Natural killer cell (primary cell): ENCODE results near the gene HAUS1. TPM values are rescaled to one million over a fixed set of nuclear protein-coding genes. Genes with fewer than 3 reads are reported as not detected.

ENCODE experiments used
- ATAC-seq, 3 donors: fragments of 150-1000 bp in 2 of 3; fragments of 200-7000 bp in 1 of 3; cut with Tn5 transposase; 1 replicate in 1 of 3; 2 replicates in 2 of 3; pipeline ENCODE4 v1.10.0; 2021; ENCODE audit warnings: mild to moderate bottlenecking in 2 of 3, moderate library complexity in 2 of 3
- DNase-seq, 2 donors: peaks; one replicate each; pipeline versions ENCODE4 v3.0.0 to v3.0.0-alpha.2; 2013 to 2021; ENCODE audit warnings: mixed read lengths in 1 of 2
- H3K27ac ChIP-seq: one replicate; pipeline ENCODE4 v1.5.1; 2013; ENCODE audit warnings: mild to moderate bottlenecking, low read length
- H3K27me3 ChIP-seq: one replicate; pipeline ENCODE4 v1.6.1; 2013; ENCODE audit warnings: low read length; ENCODE audit not compliant: control insufficient read depth, insufficient read depth
- H3K36me3 ChIP-seq: one replicate; pipeline ENCODE4 v1.6.1; 2013; ENCODE audit warnings: low read length; ENCODE audit not compliant: control insufficient read depth, insufficient read depth
- H3K4me1 ChIP-seq: one replicate; pipeline ENCODE4 v1.6.1; 2013; ENCODE audit warnings: low read length; ENCODE audit not compliant: control insufficient read depth, insufficient read depth
- H3K4me3 ChIP-seq: one replicate; pipeline ENCODE4 v1.5.1; 2013; ENCODE audit warnings: low read length
- H3K9me3 ChIP-seq: one replicate; pipeline ENCODE4 v1.6.1; 2013; ENCODE audit warnings: low read length; ENCODE audit not compliant: control insufficient read depth, insufficient read depth
- H3K27ac Mint-ChIP-seq, 2 donors: one replicate each; pipeline ENCODE4 v1.8.0; 2022; ENCODE audit warnings: mild to moderate bottlenecking in 2 of 2, mixed read lengths in 2 of 2, moderate library complexity in 1 of 2
- H3K27me3 Mint-ChIP-seq, 2 donors: one replicate each; pipeline ENCODE4 v1.8.0; 2022; ENCODE audit warnings: low read depth in 2 of 2, mixed read lengths in 2 of 2
- H3K36me3 Mint-ChIP-seq: one replicate; pipeline ENCODE4 v1.8.0; 2022; ENCODE audit warnings: mixed read lengths
- H3K4me1 Mint-ChIP-seq, 2 donors: one replicate each; pipeline ENCODE4 v1.8.0; 2022; ENCODE audit warnings: mixed read lengths in 2 of 2
- H3K4me3 Mint-ChIP-seq: one replicate; pipeline ENCODE4 v1.8.0; 2022; ENCODE audit warnings: mild to moderate bottlenecking, moderate library complexity, mixed read lengths
- H3K9me3 Mint-ChIP-seq, 2 donors: one replicate each; pipeline ENCODE4 v1.8.0; 2022; ENCODE audit warnings: mixed read lengths in 2 of 2
- WGBS: methylation state at CpG from one replicate; pipeline ENCODE4 v1.1.7; 2013; ENCODE audit warnings: missing lambda C conversion rate; ENCODE audit not compliant: insufficient coverage; 5-methylcytosine and 5-hydroxymethylcytosine counted together
- intact Hi-C: fragments of 100-400 bp; cut with micrococcal nuclease; formaldehyde crosslinking; loops from one replicate; pipeline ENCODE4 v1.14.2; 2022
- total RNA-seq, 4 donors: library from RNA; stranded (reverse); fragments of 120-200 nt in 1 of 4; gene quantifications; one replicate each; pipeline versions ENCODE4 v1.2.3 to v1.2.4, GENCODE V29; 2013 to 2022
- TF ChIP-seq, protein P1 (sequence below): fragments of 200-600 bp; IDR thresholded peaks from one replicate; pipeline ENCODE4 v1.8.0; 2022; ENCODE audit warnings: antibody characterized with exemption

Gene HAUS1
- total RNA-seq, 3 donors from 2014 or later (not counting 1 experiment from before 2014, with no cell fraction given), result 15.2 to 20.8 (median 16.3) TPM

GRCh38 chr18:46167971-46168370, 63.8 kb downstream of the HAUS1 start:
- H3K4me1 ChIP-seq, result peaks cover 13% of the 10 kb centered on the region
- H3K4me3 Mint-ChIP-seq, result peak overlapping the region; percentile 86
- H3K27ac ChIP-seq, result no peak overlapping the region
- intact Hi-C loops, result no loop called here
- TF ChIP-seq, protein P1, sequence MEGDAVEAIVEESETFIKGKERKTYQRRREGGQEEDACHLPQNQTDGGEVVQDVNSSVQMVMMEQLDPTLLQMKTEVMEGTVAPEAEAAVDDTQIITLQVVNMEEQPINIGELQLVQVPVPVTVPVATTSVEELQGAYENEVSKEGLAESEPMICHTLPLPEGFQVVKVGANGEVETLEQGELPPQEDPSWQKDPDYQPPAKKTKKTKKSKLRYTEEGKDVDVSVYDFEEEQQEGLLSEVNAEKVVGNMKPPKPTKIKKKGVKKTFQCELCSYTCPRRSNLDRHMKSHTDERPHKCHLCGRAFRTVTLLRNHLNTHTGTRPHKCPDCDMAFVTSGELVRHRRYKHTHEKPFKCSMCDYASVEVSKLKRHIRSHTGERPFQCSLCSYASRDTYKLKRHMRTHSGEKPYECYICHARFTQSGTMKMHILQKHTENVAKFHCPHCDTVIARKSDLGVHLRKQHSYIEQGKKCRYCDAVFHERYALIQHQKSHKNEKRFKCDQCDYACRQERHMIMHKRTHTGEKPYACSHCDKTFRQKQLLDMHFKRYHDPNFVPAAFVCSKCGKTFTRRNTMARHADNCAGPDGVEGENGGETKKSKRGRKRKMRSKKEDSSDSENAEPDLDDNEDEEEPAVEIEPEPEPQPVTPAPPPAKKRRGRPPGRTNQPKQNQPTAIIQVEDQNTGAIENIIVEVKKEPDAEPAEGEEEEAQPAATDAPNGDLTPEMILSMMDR, result no peak
- no peaks in the 10 kb centered on the region for H3K27me3 Mint-ChIP-seq
- H3K9me3 Mint-ChIP-seq, result no peaks in the 10 kb centered on the region
- H3K27ac Mint-ChIP-seq, result peak overlapping the region; percentile 27 to 81
- ATAC-seq (peak; percentile 72 to 74 (median 72)), DNase-seq (peak in 1 of 2 donors; percentile 36)
- no peaks in the 10 kb centered on the region for H3K9me3 ChIP-seq
- H3K36me3 Mint-ChIP-seq, result no peaks in the 10 kb centered on the region
- 14% methylated on average over 9 of the region's 9 CpGs for WGBS
- no peaks in the 10 kb centered on the region for H3K27me3 ChIP-seq
- H3K4me1 Mint-ChIP-seq, result peaks cover 17% of the 10 kb centered on the region in 2 donors
- no peak overlapping the region for H3K4me3 ChIP-seq
- H3K36me3 ChIP-seq, result no peaks in the 10 kb centered on the region

DNA sequence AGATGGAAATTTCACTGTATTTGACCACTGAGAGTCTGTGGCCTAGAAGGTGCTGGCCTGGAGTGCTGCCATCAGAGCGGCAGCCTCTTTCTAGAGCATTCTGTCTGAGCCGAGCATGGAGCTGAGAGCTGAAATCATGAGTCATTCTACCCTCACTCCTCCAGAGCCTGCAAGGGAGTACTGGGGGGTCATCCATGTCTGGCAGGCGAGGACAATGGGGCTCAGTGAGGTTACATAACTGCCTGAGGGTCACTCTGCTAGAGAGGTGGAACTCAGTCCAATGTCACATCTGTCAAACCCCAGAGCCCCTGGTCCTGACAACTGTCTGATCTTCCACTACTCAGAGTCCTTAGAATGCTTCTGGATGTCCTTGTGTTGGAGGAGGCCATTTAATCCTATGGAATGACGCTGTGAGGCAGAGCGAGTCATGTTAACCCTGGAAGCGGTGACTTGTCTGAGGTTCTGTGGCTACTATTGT, 65.3 kb downstream of the HAUS1 start:
- DNase-seq (no peak), ATAC-seq (no peak)
- no peak overlapping the region for H3K27ac ChIP-seq
- no peak overlapping the region for H3K4me3 Mint-ChIP-seq
- no peaks in the 10 kb centered on the region for H3K9me3 ChIP-seq
- peaks cover 18 to 19% of the 10 kb centered on the region in 2 donors for H3K4me1 Mint-ChIP-seq
- H3K36me3 Mint-ChIP-seq, result no peaks in the 10 kb centered on the region
- intact Hi-C loops, result no loop called here
- H3K9me3 Mint-ChIP-seq, result no peaks in the 10 kb centered on the region
- no peak overlapping the region for H3K4me3 ChIP-seq
- no peak overlapping the region for H3K27ac Mint-ChIP-seq
- H3K27me3 ChIP-seq, result no peaks in the 10 kb centered on the region
- H3K27me3 Mint-ChIP-seq, result no peaks in the 10 kb centered on the region
- peaks cover 17% of the 10 kb centered on the region for H3K4me1 ChIP-seq
- WGBS, result 91% methylated on average over 6 of the region's 6 CpGs
- TF ChIP-seq, protein P1, result no peak
- H3K36me3 ChIP-seq, result no peaks in the 10 kb centered on the region

GRCh38 chr18:46171331-46171730, 67.1 kb downstream of the HAUS1 start:
- H3K4me3 ChIP-seq, result no peak overlapping the region
- H3K27ac ChIP-seq, result no peak overlapping the region
- H3K27me3 ChIP-seq, result no peaks in the 10 kb centered on the region
- no peaks in the 10 kb centered on the region for H3K27me3 Mint-ChIP-seq
- H3K36me3 ChIP-seq, result no peaks in the 10 kb centered on the region
- peak overlapping the region; percentile 53 for H3K4me3 Mint-ChIP-seq
- ATAC-seq, result no peak
- H3K9me3 ChIP-seq, result no peaks in the 10 kb centered on the region
- TF ChIP-seq, protein P1, result no peak
- DNase-seq, result no peak
- WGBS, result 91% methylated on average over 3 of the region's 4 CpGs
- intact Hi-C loops, result loop anchor here (5.0 to 10.0 kb wide), 2 partner anchors 77 to 226 kb away; partner anchors contain the start of gene ATP5F1A
- no peaks in the 10 kb centered on the region for H3K36me3 Mint-ChIP-seq
- H3K4me1 ChIP-seq, result peaks cover 26% of the 10 kb centered on the region
- H3K4me1 Mint-ChIP-seq, result peaks cover 31 to 32% of the 10 kb centered on the region in 2 donors
- no peaks in the 10 kb centered on the region for H3K9me3 Mint-ChIP-seq
- no peak overlapping the region for H3K27ac Mint-ChIP-seq
